NCI-H510A (cell line): Measurements from ENCODE around the gene P2RX5.

Experiments
- DNase-seq: peaks from one replicate; lab custom pipeline; 2025; lab: John Stamatoyannopoulos, UW

The P2RX5 gene

DNA sequence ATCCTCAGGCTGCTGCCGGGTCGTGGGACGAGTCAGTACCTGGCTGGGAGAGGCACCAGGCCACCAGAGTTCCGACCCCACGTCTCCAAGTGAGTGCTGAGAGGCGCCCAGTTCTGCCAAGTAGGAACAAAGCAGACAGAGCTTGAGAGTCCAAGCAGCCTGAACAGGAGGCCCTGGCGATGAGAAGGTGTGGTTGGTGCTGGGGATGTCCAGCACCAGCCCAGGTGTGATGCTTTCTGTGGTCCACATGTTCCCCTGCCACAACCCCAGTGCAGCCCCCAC is 38.4 kb downstream of the P2RX5 start:
- DNase-seq: no peak

GRCh38 chr17:3656755-3657587 is 39.0 kb downstream of the P2RX5 start:
- no peak for DNase-seq

- no peak for DNase-seq
Measured at GRCh38 chr17:3656353-3656752, 39.6 kb downstream of the P2RX5 start.

- no peak for DNase-seq
Measured at GRCh38 chr17:3655766-3656165, 40.2 kb downstream of the P2RX5 start.

DNA sequence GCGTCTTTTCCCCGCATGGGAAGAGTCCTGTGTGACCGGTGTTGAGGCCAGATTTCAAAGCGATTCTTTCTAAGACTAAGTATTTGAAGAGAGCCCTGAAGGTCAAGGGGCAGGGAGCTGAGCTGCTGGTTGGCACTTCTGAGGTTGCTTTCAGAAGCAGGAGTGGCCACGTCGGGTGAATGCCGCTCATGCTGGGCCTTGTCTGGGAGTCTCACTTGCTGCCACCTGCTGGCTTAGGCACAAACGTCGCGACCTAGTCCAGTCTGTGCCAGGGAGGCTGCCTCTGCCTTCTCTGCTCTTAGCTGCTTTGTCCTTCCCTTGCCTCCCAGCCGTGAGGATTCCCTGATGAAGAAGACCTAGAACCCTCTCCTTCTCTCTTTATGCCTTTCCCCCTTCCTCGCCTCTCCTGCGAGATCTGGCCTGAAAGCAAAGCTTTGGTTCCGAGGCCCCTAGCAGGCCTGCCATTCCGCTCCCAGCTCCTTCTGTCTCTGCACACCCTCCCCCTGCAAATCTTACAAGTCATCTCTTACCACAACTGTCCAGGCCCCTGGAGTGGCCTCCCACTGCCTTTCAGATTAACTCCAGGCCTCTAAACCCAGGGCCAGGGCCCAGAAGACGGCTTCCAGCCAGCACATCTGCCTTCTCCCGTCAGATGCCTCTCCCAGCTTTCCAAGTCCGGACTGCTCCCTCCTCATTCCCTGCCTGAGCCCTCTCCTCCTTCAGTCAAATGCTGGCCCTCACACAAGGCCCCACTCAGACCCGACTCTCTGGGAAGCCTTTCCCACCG is 48.0 kb downstream of the P2RX5 start:
- DNase-seq: no peak

- DNase-seq: no peak
Measured at GRCh38 chr17:3647251-3647650, 48.7 kb downstream of the P2RX5 start.

DNA sequence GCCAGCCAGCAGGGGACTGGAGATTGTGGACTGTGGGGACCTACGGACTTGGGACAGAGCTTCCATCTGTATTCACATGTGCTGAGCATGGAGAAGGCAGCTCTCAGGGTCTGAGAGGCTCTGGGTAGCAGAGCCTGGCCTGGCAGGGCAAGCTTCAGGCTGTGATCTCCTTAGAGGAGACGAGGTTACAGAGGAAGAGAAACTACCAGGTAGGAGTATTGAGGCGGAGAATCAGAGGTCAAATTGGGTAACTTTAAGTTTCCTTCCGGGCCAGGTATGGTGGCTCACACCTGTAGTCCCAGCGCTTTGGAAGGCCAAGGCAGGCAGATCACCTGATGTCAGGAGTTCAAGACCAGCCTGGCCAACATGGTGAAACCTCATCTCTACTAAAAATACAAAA is 50.6 kb downstream of the P2RX5 start:
- no peak for DNase-seq

DNA sequence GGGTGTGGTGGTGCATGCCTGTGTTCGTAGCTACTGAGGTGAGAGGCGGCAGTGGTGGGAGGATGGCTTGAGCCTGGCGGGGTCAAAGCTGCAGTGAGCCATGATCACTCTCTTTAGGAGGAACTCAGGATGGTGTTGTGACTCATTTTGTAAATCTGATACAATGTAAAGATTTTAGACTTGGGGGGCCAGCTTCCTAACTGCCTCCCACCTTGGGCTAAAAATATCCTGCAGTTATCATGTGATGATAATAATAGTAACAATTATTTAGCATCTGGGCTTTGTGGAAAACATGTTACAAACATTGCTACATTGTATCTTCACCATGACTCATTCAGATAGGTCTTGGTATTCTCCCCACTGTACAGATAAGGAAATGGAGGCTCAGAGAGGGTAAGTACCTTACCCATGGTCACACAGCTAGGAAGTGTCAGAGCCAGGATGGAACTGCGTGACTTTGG is 52.0 kb downstream of the P2RX5 start:
- no peak for DNase-seq

GRCh38 chr17:3641717-3642486 is 54.1 kb downstream of the P2RX5 start:
- no peak for DNase-seq

DNA sequence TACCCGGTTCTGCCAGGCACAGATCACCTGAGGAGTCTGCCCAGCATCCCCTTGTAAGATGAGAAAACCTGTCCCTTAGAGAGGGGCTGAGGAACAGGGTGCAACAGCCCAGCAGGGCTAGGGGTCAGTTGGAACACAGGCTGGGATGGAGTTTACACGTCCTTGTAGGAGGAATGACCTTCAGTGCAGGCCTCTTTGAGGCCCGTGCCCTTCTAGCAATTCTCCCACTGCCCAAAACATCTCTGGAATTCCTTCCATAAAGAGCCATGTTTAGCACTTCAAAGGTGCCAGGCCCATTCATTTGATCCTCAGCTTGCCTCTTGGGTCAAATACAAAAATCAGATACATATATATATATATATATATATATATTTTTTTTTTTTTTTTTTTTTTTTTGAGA is 54.9 kb downstream of the P2RX5 start:
- DNase-seq: no peak

GRCh38 chr17:3639981-3640596 is 55.9 kb downstream of the P2RX5 start:
- no peak for DNase-seq

DNA sequence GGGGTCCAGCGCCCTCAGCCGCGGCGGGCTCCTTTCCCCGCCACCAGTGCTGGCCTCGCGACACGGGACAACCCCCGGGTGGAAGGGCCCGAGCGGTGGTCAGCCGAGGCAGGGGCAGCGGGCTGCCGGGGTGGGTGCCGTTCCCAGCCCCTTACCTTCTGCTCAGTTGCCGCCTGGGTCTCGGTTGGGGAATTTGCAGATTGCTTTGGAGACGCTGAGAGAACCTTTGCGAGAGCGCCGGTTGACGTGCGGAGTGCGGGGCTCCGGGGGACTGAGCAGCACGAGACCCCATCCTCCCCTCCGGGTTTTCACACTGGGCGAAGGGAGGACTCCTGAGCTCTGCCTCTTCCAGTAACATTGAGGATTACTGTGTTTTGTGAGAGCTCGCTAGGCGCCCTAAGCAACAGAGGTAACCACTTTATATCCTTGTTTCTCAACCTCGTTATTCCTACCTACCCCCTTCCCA is 59.0 kb downstream of the P2RX5 start:
- no peak for DNase-seq

GRCh38 chr17:3636154-3636907 is 59.6 kb downstream of the P2RX5 start, which contains the start of the genes CTNS and SHPK:
Gene CTNS, plus strand, starts transcription at chr17:3636760. Its CDS starts 3,447 bp downstream, at chr17:3640207.
Gene SHPK, minus strand, starts transcription at chr17:3636250. Its CDS starts 31 bp downstream, at chr17:3636219.
- DNase-seq: peak; percentile 75

GRCh38 chr17:3635474-3636153 is 60.3 kb downstream of the P2RX5 start:
- no peak for DNase-seq

- no peak for DNase-seq
Measured at GRCh38 chr17:3632287-3632686, 63.7 kb downstream of the P2RX5 start.

DNA sequence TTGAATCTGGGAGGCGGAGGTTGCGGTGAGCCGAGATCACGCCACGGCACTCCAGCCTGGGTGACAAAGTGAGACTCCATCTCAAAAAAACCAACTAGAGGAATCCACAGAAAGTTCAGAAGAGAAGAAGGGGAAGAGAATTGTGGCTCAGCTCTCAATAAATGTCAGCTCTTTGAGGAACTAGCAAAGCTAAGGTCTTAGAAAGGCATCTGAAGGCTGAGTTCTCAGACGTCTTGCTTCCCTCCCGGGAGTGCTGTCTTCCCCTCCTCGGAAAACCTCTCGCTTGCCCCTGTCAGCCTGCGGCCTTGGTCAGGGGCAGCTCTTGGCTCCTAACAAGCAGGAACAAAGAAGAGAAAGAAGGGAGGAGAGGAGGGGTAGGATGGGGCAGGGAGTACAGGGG is 65.2 kb downstream of the P2RX5 start:
- DNase-seq: no peak

- DNase-seq: no peak
Measured at GRCh38 chr17:3627769-3628167, 68.2 kb downstream of the P2RX5 start.

DNA sequence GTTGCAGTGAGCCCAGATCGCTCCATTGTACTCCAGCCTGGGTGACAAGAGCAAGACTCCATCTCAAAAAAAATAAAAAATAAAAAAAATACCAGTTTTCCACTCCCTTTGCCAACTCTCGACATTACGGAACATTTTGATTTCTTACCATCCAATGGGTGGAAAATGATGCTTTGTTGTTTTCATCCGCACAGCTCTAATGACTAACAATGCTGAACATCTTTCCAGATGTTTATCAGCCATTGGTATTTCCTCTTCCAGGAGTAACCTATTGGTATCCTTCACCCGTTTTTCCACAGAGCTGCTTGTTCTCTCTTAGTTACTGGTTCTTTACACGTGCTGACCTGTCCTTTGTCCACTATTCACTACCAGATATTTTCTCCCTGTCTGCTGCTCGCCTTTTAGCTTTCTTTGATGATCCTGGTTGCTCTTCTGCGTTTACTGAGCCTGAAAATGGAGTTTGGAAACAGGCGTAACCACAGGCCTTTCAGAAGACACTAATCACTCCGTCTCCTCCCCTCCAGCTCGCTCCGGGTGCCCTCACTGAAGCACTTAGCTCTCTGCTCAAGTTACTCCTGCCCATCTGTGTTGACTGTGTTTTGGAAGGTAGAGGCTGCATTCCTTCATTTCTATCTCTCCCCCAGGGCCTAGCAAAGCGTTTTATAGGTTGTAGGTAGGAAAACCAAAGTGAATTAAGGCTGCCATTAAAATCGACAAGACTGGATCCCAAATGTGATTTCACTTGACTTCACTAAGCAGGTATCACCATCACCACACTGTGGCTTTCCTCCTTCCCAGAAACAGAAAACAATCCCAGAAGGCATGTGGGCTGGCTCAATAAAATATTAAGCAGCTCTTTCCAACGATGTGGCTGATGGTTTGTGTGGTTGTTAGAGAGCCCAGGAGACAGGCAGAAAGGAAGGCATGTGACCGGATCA is 68.9 kb downstream of the P2RX5 start:
- no peak for DNase-seq
